Umbilical cord (tissue), 2 donors: ENCODE results near the gene ACTN4. TPM values are rescaled to one million over a fixed set of nuclear protein-coding genes. Genes with fewer than 3 reads are reported as not detected.
A peak's percentile ranks its signal among the peaks of the same experiment; 100 is the strongest.
"Not testable (repeated sequence)": the region's sequence is repeated elsewhere in the genome, so short reads cannot be mapped to it uniquely, and the experiment has no call there.

Source experiments
- DNase-seq: peaks from one replicate; pipeline ENCODE4 v3.0.0-alpha.2; 2015; ENCODE audit warnings: low spot score
- total RNA-seq: library from RNA; depleted of rRNA; stranded (reverse); fragments of >200 nt; gene quantifications from one replicate; pipeline ENCODE4 v1.2.3, GENCODE V29; 2014; ENCODE audit warnings: low replicate concordance; ENCODE audit not compliant: insufficient read depth

ACTN4 gene
- total RNA-seq, 1 donor from 2014 or later = 354 TPM

DNA sequence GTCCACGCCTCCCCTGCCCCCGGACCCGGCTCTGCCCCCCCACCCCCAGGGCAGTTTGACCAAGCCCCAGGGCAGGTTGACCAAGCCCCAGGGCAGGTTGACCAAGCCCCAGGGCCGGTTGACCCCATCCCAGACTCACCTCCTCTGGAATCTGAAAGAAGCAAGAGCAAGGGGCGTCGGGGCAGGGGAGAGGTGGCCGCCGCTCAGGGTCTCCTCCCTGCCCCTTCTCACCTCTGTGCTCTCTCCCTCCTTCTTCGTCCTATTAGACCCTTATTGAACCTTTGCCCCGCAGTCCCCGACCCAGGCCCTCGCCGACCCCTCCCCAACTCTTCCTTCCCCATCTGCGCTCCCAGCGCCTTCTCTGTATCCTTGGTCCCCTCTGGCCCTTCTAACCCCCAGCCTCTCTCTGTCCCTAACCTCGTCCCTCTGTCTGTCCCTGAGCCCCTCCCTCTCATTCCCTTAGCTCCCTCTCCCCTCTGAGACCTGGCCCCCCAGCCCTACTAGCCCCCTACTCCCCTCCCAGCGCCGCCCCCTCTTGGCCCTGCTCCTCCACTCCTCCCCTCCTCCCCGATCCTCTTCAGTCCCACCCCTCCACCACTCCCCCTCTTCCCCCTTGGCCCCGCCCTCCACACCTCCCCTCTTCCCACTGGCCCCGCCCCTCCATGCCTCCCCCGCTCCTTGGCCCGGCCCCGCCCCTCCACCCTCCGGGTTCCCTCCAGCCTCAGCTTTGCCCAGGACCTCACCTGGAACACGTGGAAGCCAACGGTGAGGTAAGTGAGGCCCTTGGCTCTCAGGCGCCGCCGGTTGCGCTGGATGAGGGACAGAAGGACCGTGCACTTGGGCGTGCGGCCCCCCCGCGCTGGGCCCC lies 89.2 kb downstream of the ACTN4 start:
- peak; percentile 36 for DNase-seq

DNA sequence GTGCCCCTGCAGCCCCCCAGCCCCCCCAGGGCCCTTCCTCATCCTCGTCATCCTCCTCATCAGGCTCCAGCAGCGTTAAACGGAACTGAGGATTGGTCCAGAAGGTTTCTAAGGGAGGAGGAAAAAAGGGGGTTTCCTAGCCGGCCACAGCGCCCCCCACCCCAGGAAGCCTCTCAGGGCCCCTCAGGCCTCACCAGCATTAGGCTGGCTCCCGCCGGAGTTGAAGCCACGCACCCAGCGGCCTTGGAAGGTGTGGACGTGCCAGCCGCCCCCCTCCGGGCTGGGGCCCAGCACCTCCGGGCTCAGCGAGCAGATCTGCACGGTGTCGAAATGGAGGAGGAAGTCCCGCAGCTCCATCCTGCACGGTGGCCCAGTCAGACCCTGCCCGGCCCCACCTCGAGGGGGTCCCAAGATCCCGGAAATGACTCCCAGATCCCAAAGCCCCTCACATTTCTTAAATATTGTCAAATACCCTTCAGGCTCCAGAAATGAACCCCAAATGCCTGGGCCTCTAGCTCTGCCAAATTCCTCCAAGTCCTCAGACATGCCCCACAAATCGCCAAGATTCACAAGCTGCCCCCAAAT lies 89.9 kb downstream of the ACTN4 start:
- DNase-seq = peak; percentile 1

DNA sequence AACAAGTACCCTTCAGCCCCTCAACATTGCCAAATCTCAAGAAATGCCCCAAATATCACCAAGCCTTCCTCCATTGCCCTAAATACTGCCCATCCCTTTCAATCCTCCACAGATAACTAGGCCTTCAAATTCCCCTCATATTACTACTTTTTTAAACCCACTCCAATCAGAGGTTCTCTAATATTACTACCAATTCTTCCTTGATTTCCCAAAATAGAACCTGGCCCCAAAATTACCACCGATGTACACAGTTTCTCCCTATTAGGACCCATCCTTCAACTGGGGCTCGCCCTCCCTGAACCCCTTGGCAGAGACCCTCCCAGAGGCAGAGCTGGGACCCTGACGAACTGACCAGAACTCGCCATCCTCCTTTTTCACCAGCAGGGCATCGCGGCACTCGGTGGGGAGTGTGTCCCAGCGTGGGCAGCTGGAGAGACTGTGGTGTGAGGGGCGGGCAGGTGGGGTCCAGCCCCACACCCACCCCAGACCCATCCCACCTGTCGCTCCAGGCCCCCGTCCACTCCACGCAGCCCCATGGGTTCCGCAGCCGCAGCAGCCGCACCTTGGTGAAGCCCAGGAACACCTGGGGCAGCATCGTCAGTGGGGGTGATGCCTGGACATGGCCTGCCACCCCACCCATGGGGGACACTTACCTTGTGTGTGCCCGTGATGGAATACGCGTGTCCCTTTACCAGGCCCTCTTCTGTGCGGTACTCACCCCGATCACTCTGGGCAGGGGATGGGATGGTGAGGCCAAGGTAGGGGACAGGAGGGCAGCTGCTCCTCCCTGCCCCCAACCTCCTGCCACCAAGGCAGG lies 90.7 kb downstream of the ACTN4 start:
- DNase-seq = peak; percentile 0

DNA sequence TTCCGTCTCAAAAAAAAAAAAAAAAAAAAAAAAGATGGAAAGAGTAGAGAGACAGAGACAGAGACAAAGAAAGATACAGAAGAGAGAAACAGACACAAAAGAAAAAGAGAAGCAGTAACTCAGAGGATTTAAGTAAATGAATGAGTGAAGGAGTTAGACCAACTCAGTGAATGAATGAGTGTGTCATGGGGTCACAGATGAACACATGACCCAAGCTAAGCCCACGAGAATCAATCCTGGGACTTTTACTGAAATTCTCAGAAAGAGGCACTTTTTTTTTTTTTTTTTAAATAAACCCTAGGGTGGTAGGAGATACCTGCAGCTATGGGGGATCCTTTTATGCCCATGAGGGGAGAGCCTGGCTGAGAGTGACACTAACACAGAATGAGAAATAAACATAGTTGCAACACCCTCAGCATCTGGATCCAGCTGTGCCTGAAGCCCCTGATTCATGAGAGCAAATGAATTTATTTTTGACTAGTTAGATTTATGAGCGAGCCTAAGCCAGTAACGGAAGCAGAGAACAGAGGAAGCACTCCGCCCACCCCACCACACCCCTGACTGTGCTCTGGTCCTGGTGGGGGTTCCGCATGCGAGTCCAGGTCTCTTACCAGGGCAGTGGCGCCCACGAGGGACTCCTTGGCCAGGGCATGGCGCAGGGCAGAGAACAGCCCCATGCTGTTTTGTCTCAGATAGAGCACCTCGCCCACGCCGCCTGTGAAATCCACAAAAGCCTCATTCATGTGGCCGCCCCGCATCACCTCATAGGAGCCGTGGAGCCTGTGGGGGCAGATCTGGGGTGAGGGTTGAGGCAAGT lies 92.2 kb downstream of the ACTN4 start:
- no peak for DNase-seq

DNA sequence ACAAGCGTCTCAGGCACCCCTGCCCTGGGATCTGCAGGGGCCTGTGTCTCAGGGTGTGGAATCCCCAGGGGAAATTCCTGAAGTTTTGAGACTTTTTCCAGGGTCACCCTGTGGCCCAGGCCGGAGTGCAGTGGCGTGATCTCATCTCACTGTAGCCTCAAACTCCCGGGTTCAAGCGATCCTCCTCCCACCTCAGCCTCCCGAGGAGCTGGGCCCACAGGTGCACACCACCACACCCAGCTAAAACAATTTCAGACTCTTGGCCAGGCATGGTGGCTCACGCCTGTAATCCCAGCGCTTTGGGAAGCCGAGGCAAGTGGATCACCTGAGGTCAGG lies 92.8 kb downstream of the ACTN4 start:
- DNase-seq = no peak

DNA sequence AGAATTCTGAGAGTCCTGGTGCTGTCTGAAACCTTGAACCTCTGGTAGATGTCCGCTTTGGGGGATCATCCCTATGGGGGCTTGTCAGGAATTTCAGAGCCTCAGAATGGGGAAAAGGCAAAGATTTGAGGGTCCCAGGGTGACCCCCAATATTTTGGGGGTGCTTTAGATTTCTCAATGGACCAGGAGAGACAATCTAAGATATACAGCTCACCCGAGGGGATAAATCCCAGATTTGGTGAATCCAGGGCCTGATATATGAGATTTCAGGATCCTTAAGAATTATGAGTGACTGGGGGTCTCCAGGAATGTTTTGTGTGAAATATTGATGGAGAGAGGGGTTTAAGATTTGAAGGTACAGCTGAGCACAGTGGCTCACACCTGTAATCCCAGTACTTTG lies 93.5 kb downstream of the ACTN4 start:
- no peak for DNase-seq

DNA sequence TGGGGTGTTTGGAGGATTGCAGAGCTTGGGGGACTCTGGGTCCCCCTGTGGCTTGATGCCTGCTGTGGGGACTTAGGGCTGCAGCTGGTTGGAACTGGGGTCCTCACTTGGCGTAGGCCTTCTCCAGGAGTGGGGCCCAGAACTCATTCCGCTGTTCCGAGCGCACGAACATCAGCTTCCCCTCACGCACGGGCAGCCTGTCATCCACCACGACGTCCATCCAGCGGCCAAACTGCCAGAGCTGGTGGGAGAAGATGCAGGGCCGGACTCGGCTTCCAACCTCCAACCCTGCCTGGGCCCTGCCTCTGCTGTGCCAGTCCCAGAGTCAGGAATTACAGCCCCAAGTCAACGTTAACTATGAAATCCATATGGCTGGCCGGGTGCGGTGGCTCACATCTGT lies 94.2 kb downstream of the ACTN4 start:
- DNase-seq = no peak

DNA sequence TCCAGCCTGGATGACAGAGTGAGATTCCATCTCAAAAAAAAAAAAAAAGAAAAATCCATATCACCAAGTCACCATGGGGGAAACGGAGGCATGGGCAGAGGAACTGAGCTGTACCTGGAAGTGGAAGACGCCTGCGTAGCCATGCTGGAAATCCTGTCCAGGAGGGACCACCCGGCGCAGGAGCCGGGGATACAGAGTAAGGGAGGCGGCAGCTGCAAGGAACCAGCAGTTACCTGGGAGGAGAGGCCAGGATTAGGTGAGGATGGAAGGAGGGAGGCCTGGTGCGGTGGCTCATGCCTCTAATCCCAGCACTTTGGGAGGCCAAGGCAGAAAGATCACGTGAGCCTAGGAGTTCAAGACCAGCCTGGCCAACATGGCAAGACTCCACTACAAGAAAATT lies 94.8 kb downstream of the ACTN4 start:
- DNase-seq = no peak

DNA sequence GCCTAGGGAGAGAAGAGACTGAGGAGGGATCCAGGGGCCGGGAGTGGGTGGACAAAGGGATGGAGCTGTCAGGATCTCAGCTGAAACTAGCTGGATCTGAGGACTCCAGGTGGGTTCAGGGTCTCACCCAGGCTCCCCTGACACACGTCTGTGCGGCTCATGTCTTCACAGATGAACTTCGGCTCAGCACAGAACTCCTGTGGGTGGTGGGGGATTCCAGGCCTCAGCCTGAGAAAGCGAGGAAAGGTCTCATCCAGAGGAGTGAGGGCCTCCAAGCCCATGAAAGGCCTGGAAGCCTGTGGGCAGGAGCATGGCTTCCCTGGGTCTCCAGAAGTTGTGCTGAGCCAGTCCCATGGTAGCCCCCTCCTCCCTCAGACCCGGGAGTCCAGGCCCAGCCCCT lies 95.5 kb downstream of the ACTN4 start:
- no peak for DNase-seq

DNA sequence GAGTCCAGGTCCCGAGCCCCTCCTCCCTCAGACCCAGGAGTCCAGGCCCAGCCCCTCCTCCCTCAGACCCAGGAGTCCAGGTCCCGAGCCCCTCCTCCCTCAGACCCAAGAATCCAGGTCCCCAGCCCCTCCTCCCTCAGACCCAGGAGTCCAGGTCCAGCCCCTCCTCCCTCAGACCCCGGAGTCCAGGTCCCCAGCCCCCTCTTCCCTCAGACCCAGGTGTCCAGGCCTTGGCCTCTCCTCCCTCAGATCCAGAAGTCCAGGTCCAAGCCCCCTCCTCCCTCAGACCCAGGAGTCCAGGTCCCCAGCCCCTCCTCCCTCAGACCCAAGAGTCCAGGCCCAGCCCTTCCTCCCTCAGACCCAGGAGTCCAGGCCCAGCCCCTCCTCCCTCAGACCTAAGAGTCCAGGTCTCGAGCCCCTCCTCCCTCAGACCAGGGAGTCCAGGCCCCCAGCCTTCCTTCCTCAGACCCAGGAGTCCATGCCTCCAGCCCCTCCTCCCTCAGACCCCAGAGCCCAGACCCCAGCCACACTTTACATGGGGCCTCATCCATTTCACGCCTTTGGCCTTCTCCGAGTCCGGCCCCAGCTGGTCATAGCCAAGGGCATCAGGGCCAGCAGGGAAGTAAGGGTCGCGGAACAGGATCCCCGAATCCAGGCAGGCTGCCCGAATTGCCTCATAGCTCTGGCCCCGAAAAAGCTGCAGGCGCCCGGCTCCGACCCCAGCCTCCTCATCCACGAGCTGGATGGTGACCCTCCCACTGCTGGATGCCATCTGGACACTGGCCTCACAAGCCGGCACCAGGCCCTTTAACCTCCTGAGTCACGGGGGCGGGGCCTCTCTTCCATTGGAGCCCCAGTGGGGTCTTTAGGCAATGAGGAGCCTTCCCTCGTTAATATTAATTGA lies 96.2 kb downstream of the ACTN4 start:
- no peak for DNase-seq

DNA sequence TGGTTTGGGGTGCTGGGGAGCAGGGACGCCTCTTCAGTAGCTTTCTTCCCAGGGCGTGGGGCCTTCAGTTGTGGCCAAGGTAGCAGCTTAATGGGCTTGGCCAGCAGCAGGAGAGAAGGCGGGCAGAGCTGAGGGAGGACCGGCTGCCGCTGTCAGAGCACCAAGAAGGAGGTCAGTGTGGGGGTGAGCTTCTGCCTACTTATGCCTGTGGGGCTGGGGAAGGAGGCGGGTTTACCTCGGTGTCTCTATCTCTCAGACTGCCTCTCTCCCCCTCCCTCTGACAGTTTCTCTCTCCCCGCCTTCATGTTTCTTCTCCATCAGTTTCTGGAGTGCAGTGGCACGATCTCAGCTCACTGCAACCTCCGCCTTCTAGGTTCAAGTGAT lies 96.8 kb downstream of the ACTN4 start, which contains the start of gene CAPN12:
TSS of gene CAPN12 (minus strand) at position 177 of the 384 bp plus-strand sequence. CDS start 309 bp downstream, outside the sequence.
- DNase-seq = no peak

DNA sequence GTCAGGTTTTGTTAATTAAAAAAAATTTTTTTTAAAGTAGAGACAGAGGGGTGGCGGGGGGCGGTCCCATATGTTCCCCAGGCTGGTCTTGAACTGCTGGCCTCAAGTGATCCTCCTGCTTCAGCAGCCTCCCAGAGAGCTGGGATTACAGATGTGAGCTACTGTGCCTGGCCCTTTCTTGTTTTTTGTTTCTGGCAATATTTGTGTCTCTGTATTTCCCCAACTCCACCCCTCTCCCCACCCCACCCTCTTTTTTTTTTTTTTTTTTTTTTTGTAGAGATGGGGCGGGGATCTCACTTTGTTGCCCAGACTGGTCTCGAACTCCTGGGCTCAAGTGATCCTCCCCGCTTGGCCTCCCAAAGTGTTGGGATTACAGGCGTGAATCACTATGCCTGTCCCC lies 97.4 kb downstream of the ACTN4 start:
- no peak for DNase-seq

DNA sequence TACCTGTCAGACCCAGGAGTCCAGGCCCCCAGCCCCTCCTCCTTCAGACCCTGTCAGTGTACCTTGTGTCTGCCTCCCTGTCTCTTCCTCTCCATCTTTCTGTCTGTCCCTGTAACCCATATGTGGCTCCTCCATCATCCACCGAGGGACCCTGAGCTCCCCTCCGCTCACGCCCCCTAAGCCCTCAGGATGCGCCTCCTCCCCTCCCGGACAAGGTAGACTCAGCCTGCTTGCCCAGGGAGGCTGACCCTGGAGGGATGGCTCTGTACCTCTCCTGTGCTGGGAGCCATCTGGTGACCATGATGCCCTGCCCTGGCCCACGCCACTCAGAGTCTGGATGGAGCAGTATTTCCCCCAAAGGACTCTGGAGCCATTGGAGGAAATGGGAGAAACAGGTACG lies 97.9 kb downstream of the ACTN4 start:
- DNase-seq = no peak

DNA sequence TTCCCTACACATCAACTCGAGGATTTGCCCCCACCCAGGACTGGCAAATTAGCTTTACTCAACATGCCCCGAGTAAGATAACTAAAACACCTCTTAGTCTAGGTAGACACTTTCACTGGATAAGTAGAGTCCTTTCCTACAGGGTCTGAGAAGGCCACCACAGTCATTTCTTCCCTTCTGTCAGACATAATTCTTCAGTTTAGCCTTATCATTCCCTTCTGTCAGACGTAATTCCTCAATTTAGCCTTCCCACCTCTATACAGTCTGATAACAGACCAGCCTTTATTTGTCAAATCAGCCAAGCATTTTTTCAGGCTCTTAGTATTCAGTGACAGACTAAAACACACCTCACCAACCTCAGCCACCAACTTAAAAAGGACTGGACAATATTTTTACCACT lies 106.3 kb downstream of the ACTN4 start:
- DNase-seq = not testable (repeated sequence)

DNA sequence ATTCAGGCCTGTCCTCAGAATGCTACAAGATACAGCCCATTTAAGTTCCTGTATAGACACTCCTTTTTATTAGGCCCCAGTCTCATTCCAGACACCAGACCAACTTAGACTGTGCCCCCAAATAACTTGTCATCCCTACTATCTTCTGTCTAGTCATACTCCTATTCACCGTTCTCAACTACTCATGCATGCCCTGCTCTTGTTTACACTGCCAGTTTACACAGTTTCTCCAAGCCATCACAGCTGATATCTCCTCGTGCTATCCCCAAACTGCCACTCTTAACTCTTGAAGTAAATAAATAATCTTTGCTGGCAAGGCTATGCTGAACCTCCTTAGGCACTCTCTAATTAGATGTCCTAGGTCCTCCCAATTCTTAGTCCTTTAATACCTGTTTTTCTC lies 106.7 kb downstream of the ACTN4 start:
- not testable (repeated sequence) for DNase-seq

DNA sequence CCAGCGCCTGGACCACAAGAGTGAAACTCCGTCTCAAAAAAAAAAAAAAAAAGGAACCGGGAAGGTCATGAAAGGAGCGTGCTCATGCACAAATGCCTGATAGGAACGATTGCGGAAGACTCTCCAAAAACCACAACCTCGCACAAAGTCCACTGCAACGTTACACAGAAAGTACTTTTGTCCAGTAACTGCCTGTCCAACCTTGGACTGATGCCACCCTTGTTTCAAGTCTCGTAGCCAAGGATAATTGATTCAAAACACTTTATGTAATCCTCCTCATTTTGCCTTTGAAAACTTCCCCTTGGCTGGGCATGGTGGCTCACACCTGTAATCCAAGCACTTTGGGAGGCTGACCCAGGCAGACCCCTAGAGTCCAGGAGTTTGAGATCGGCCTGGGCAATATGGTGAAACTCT lies 112.1 kb downstream of the ACTN4 start:
- DNase-seq = no peak

DNA sequence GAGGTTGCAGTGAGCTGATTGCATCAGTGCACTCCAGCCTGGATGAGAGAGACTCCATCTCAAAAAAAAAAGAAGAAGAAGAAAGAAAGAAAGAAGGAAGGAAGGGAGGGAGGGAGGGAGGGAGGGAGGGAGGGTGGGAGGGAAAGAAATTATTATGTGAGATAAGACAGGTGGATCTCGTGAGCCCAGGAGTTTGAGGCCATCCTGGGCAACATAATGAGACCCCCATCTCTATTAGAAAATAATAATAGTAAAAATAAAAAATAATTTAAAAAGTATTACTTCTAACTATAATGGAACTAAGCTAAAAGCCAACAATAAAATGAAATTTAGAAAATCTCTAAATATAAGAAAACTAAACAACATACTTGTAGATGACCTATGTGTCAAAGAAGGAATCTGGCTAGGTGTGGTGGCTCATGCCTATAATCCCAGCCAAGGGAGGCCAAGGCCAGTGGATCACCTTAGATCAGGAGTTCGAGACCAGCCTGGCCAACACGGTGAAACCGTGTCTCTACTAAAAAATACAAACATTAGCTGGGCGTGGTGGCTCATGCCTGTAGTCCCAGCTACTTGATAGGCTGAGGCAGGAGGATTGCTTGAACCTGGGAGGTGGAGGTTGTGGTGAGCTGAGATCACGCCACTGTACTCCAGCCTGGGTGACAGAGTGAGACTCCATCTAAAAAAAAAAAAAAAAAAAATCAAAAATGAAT lies 113.5 kb downstream of the ACTN4 start:
- not testable (repeated sequence) for DNase-seq

DNA sequence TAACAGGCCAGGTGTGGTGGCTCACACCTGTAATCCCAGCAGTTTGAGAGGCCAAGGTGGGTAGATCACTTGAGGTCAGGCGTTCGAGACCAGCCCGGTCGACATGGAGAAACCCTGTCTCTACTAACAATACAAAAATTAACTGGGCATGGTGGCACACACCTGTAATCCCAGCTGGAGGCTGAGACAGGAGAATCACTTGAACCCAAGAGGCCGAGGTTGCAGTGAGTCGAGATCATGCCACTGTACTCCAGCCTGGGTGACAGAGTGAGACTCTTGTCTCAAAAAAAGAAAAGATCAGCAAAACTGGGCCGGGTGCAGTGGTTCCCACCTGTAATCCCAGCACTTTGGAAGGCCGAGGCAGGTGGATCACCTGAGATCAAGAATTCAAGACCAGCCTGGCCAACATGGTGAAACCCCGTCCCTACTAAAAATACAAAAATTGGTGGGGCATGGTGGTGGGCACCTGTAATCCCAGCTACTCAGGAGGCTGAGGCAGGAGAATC lies 114.5 kb downstream of the ACTN4 start:
- DNase-seq = not testable (repeated sequence)

DNA sequence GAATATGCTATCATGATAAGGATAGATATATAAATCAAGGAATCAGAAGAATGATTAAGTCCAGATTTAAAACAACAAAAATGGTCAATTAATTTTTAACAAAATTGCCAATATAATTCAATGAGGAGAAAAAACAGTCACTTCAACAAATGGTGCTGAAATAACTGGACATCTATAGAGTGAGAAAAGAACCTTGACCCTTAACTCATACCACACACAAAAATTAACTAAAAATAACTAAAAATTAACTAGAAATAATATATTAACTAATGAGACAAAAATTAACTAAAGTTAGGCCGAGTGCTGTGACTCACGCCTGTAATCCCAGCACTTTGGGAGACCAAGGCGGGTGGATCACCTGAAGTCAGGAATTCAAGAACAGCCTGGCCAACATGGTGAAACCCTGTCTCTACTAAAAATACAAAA lies 116.4 kb downstream of the ACTN4 start:
- DNase-seq = no peak

DNA sequence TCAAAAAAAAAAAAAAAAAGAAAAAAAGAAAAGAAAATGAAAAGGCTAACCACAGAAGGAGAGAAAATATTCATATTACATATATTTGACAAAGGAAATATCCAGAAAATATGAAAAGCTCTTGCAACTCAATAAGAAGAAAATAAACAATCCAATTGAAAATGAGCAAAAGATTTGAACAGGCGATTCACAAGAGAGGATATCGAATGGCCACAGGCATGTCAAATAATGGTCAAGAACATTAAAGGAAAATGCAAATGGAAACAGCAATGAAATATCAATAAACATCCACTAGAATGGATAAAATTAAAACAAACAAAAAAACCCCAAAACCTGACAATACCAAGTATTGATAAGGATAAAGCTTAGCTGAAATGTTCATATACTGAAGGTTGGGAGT lies 117.8 kb downstream of the ACTN4 start:
- DNase-seq = no peak
